GM20000 (cell line): ENCODE measurements around the gene RALGPS1.

Source experiments
- DNase-seq: peaks from one replicate; pipeline ENCODE4 v3.0.0; 2012; ENCODE audit warnings: low spot score
- TF ChIP-seq, protein P1 (sequence below): IDR thresholded peaks from 2 replicates; pipeline ENCODE4 v1.5.1; 2012; ENCODE audit warnings: mild to moderate bottlenecking, control low read depth; ENCODE audit errors: extremely low read depth, missing control alignments

Gene RALGPS1

DNA sequence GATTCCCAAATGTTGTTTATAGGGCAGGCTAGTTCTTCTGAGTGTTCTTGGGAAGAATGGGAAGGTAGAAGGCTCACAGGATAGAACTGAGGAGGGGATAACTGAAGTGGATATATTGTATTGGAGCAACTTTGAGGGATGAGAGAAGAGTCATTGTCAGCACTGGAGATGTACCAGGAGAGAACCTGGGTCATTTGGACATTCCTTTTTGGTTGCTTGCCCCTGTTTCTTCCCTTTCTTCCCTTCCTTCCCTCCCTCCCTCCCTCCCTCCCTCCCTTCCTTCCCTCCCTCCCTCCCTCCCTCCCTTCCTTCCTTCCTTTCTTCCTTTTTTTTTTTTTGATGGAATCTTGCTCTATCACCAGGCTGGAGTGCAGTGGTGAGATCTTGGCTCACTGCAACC is 45.3 kb downstream of the RALGPS1 start:
- no peak for DNase-seq
- TF ChIP-seq, protein P1, sequence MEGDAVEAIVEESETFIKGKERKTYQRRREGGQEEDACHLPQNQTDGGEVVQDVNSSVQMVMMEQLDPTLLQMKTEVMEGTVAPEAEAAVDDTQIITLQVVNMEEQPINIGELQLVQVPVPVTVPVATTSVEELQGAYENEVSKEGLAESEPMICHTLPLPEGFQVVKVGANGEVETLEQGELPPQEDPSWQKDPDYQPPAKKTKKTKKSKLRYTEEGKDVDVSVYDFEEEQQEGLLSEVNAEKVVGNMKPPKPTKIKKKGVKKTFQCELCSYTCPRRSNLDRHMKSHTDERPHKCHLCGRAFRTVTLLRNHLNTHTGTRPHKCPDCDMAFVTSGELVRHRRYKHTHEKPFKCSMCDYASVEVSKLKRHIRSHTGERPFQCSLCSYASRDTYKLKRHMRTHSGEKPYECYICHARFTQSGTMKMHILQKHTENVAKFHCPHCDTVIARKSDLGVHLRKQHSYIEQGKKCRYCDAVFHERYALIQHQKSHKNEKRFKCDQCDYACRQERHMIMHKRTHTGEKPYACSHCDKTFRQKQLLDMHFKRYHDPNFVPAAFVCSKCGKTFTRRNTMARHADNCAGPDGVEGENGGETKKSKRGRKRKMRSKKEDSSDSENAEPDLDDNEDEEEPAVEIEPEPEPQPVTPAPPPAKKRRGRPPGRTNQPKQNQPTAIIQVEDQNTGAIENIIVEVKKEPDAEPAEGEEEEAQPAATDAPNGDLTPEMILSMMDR = no peak

GRCh38 chr9:126962336-126962735 is 47.8 kb downstream of the RALGPS1 start:
- TF ChIP-seq, protein P1 = no peak

GRCh38 chr9:126965077-126965476 is 50.5 kb downstream of the RALGPS1 start:
- DNase-seq = no peak
- TF ChIP-seq, protein P1 = no peak

More at GRCh38 chr9:126962336-126962735, 47.8 kb downstream of the RALGPS1 start:
- no peak for DNase-seq

- DNase-seq = peak; percentile 63
- TF ChIP-seq, protein P1 = peak; percentile 81
Observed at GRCh38 chr9:126965541-126966428, 51.2 kb downstream of the RALGPS1 start.

- TF ChIP-seq, protein P1 = no peak
- DNase-seq = no peak
Observed at GRCh38 chr9:126971261-126971660, 56.7 kb downstream of the RALGPS1 start.

GRCh38 chr9:126973651-126974529 is 59.3 kb downstream of the RALGPS1 start:
- DNase-seq = no peak
- TF ChIP-seq, protein P1 = no peak

GRCh38 chr9:126974594-126974993 is 60.0 kb downstream of the RALGPS1 start:
- no peak for DNase-seq
- TF ChIP-seq, protein P1 = no peak
